Upper lobe of left lung (tissue), 4 donors: ENCODE data around the gene RSPRY1.

ENCODE experiments used
- CTCF ChIP-seq, 6 experiments: fragments of 450-650 bp in 4 of 6; fragments of 200-600 bp in 2 of 6; sonication (generic) in 2 of 6; IDR thresholded peaks; one replicate each; pipeline ENCODE4 v1.5.1; 2016 to 2019; ENCODE audit warnings: antibody characterized with exemption in 6 of 6
- EP300 ChIP-seq, 4 donors: sonication (generic); formaldehyde crosslinking; IDR thresholded peaks; one replicate each; pipeline ENCODE4 v1.5.1; 2017; ENCODE audit warnings: antibody characterized with exemption in 4 of 4, control low read depth in 2 of 4
- POLR2A ChIP-seq, 4 donors: fragments of 450-650 bp; IDR thresholded peaks; one replicate each; pipeline ENCODE4 v1.5.1; 2016 to 2017; ENCODE audit warnings: antibody characterized with exemption in 4 of 4, mild to moderate bottlenecking in 2 of 4
- POLR2AphosphoS5 ChIP-seq, 2 donors: sonication (generic); formaldehyde crosslinking; IDR thresholded peaks; one replicate each; pipeline ENCODE4 v1.5.1; 2017; ENCODE audit warnings: antibody characterized with exemption in 2 of 2

GRCh38 chr16:57283959-57284208 lies 97.8 kb downstream of the RSPRY1 start:
- peak in 1 of 4 donors; percentile 5 for TF ChIP-seq POLR2A (IDR thresholded peaks at IDR 0.05)
- no peak for TF ChIP-seq CTCF (IDR thresholded peaks at IDR 0.05)
- TF ChIP-seq EP300 (IDR thresholded peaks at IDR 0.05), result no peak
- TF ChIP-seq POLR2AphosphoS5 (IDR thresholded peaks at IDR 0.05), result no peak
